SK-N-SH (cell line): ENCODE measurements around the gene CDH23.

Experiments used
- CHD2 ChIP-seq: fragments of 150-350 bp; IDR thresholded peaks from 2 replicates; pipeline ENCODE4 v1.6.1; 2018; ENCODE audit warnings: low read length; ENCODE audit not compliant: partially characterized antibody
- EP300 ChIP-seq, 2 experiments: IDR thresholded peaks; 2 replicates each; pipeline versions ENCODE4 v1.4.0 to v1.6.1; 2012; ENCODE audit warnings: borderline replicate concordance in 1 of 2, low read depth in 1 of 2, low read length in 1 of 2
- POLR2AphosphoS5 ChIP-seq: IDR thresholded peaks from 2 replicates; pipeline ENCODE4 v1.6.1; 2012; ENCODE audit warnings: low read depth, low read length
- TCF12 ChIP-seq: IDR thresholded peaks from 2 replicates; pipeline ENCODE4 v1.4.0; 2012
- TEAD4 ChIP-seq: IDR thresholded peaks from 2 replicates; pipeline ENCODE4 v1.4.0; 2012; ENCODE audit warnings: mild to moderate bottlenecking, borderline replicate concordance; ENCODE audit not compliant: insufficient read depth
- TF ChIP-seq, protein P1 (sequence below): fragments of 200-600 bp; sonication (generic); IDR thresholded peaks from 2 replicates; pipeline ENCODE4 v1.6.1; 2017; ENCODE audit warnings: antibody characterized with exemption, mild to moderate bottlenecking, moderate library complexity
- TF ChIP-seq, protein P2 (sequence below): IDR thresholded peaks from 2 replicates; pipeline ENCODE4 v1.6.1; 2012; ENCODE audit warnings: mild to moderate bottlenecking, low read depth, low read length, moderate library complexity
- TF ChIP-seq, protein P3 (sequence below): fragments of 150-350 bp; IDR thresholded peaks from 2 replicates; pipeline ENCODE4 v1.6.1; 2017; ENCODE audit warnings: antibody characterized with exemption, low read length, low read depth, borderline replicate concordance

- TF ChIP-seq POLR2AphosphoS5 = no peak
- TF ChIP-seq, protein P1, sequence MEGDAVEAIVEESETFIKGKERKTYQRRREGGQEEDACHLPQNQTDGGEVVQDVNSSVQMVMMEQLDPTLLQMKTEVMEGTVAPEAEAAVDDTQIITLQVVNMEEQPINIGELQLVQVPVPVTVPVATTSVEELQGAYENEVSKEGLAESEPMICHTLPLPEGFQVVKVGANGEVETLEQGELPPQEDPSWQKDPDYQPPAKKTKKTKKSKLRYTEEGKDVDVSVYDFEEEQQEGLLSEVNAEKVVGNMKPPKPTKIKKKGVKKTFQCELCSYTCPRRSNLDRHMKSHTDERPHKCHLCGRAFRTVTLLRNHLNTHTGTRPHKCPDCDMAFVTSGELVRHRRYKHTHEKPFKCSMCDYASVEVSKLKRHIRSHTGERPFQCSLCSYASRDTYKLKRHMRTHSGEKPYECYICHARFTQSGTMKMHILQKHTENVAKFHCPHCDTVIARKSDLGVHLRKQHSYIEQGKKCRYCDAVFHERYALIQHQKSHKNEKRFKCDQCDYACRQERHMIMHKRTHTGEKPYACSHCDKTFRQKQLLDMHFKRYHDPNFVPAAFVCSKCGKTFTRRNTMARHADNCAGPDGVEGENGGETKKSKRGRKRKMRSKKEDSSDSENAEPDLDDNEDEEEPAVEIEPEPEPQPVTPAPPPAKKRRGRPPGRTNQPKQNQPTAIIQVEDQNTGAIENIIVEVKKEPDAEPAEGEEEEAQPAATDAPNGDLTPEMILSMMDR = no peak
- TF ChIP-seq, protein P2, sequence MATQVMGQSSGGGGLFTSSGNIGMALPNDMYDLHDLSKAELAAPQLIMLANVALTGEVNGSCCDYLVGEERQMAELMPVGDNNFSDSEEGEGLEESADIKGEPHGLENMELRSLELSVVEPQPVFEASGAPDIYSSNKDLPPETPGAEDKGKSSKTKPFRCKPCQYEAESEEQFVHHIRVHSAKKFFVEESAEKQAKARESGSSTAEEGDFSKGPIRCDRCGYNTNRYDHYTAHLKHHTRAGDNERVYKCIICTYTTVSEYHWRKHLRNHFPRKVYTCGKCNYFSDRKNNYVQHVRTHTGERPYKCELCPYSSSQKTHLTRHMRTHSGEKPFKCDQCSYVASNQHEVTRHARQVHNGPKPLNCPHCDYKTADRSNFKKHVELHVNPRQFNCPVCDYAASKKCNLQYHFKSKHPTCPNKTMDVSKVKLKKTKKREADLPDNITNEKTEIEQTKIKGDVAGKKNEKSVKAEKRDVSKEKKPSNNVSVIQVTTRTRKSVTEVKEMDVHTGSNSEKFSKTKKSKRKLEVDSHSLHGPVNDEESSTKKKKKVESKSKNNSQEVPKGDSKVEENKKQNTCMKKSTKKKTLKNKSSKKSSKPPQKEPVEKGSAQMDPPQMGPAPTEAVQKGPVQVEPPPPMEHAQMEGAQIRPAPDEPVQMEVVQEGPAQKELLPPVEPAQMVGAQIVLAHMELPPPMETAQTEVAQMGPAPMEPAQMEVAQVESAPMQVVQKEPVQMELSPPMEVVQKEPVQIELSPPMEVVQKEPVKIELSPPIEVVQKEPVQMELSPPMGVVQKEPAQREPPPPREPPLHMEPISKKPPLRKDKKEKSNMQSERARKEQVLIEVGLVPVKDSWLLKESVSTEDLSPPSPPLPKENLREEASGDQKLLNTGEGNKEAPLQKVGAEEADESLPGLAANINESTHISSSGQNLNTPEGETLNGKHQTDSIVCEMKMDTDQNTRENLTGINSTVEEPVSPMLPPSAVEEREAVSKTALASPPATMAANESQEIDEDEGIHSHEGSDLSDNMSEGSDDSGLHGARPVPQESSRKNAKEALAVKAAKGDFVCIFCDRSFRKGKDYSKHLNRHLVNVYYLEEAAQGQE = no peak
- TF ChIP-seq TEAD4 = no peak
- TF ChIP-seq, protein P3, sequence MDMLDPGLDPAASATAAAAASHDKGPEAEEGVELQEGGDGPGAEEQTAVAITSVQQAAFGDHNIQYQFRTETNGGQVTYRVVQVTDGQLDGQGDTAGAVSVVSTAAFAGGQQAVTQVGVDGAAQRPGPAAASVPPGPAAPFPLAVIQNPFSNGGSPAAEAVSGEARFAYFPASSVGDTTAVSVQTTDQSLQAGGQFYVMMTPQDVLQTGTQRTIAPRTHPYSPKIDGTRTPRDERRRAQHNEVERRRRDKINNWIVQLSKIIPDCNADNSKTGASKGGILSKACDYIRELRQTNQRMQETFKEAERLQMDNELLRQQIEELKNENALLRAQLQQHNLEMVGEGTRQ = no peak
- TF ChIP-seq EP300 (IDR thresholded peaks at IDR 0.05; ENCODE audit: borderline replicate concordance in 1 of 2, low read depth in 1 of 2, low read length in 1 of 2) = no peak
- TF ChIP-seq TCF12 = no peak
- no peak for TF ChIP-seq CHD2
These were observed 428.5 kb downstream of the CDH23 start for GRCh38 chr10:71825217-71825616.
